ENCODE results near the gene ATP1B4.

Gene ATP1B4

GRCh38 chrX:120356084-120356483 is 5.8 kb upstream of the ATP1B4 start:
- no peak overlapping the region for H3K4me3 ChIP-seq (ENCODE audit: low read depth, low read length)
- no peak for DNase-seq (ENCODE audit: low read depth)
- TF ChIP-seq CTCF (IDR thresholded peaks at IDR 0.05; ENCODE audit: low read depth, low read length, missing control alignments), result no peak
- in situ Hi-C loops (cut with HindIII; ENCODE audit: low sequenced_read_pairs), result no loop called here

- no peak overlapping the region for H3K4me3 ChIP-seq (ENCODE audit: low read depth, low read length)
- in situ Hi-C loops (cut with HindIII; ENCODE audit: low sequenced_read_pairs), result no loop called here
- no peak for DNase-seq (ENCODE audit: low read depth)
- TF ChIP-seq CTCF (IDR thresholded peaks at IDR 0.05; ENCODE audit: low read depth, low read length, missing control alignments), result no peak
These were observed 4.7 kb upstream of the ATP1B4 start for GRCh38 chrX:120357186-120357585.

- TF ChIP-seq CTCF (IDR thresholded peaks at IDR 0.05; ENCODE audit: low read depth, low read length, missing control alignments), result no peak
- H3K4me3 ChIP-seq (ENCODE audit: low read depth, low read length), result no peak overlapping the region
- in situ Hi-C loops (cut with HindIII; ENCODE audit: low sequenced_read_pairs), result no loop called here
- DNase-seq (ENCODE audit: low read depth), result no peak
These were observed 3.0 kb upstream of the ATP1B4 start for GRCh38 chrX:120358737-120359456.

- peak; percentile 41 for TF ChIP-seq CTCF (IDR thresholded peaks at IDR 0.05; ENCODE audit: low read depth, low read length, missing control alignments)
- in situ Hi-C loops (cut with HindIII; ENCODE audit: low sequenced_read_pairs), result no loop called here
- no peak for DNase-seq (ENCODE audit: low read depth)
- no peak overlapping the region for H3K4me3 ChIP-seq (ENCODE audit: low read depth, low read length)
These were observed 3.4 kb downstream of the ATP1B4 start for GRCh38 chrX:120365320-120365719.

GRCh38 chrX:120365968-120366367 is 4.1 kb downstream of the ATP1B4 start:
- TF ChIP-seq CTCF (IDR thresholded peaks at IDR 0.05; ENCODE audit: low read depth, low read length, missing control alignments), result no peak
- no peak overlapping the region for H3K4me3 ChIP-seq (ENCODE audit: low read depth, low read length)
- DNase-seq (ENCODE audit: low read depth), result no peak
- in situ Hi-C loops (cut with HindIII; ENCODE audit: low sequenced_read_pairs), result no loop called here

- DNase-seq (ENCODE audit: low read depth), result no peak
- TF ChIP-seq CTCF (IDR thresholded peaks at IDR 0.05; ENCODE audit: low read depth, low read length, missing control alignments), result no peak
- in situ Hi-C loops (cut with HindIII; ENCODE audit: low sequenced_read_pairs), result no loop called here
- no peak overlapping the region for H3K4me3 ChIP-seq (ENCODE audit: low read depth, low read length)
These were observed 4.9 kb downstream of the ATP1B4 start for GRCh38 chrX:120366794-120367193.

Measured in astrocyte of the cerebellum (primary cell).